ENCODE data around the gene EPB41L2. TPM values are rescaled to one million over a fixed set of nuclear protein-coding genes. Genes with fewer than 3 reads are reported as not detected.

EPB41L2 gene
- total and polyA plus RNA-seq, 2 experiments from 2014 or later = 76.2 to 91.7 TPM

DNA sequence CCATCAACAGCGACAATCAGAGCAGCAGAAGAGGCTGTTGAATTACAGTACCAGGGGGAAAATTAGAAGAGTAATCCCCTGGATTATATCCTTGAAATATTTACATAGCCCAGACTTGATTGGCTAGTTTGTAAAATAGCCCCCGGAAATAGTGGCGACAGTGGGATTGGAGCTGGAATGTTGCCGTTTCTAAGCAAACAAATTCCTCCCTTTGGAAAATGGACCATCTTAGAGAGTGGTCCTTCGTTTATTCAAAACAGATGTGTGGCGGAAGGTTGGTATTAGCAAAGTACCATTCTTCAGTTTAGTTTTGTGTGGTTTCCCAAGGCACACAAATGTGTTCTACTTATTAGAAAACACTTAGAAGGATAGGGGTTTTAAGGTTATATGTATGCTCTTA lies 4.5 kb upstream of the EPB41L2 start (continued):
- TF ChIP-seq ZNF462 (CRISPR knock-in tag; IDR thresholded peaks at IDR 0.05) (no peak), NANOG (IDR thresholded peaks at IDR 0.05; ENCODE audit: borderline replicate concordance) (no peak), ZNF114 (CRISPR knock-in tag; IDR thresholded peaks at IDR 0.05) (no peak), REST (IDR thresholded peaks at IDR 0.05; ENCODE audit: unreplicated experiment) (no peak), EZH2phosphoT487 (IDR thresholded peaks at IDR 0.05; ENCODE audit: unreplicated experiment) (no peak)
- TF ChIP-seq, protein P1, sequence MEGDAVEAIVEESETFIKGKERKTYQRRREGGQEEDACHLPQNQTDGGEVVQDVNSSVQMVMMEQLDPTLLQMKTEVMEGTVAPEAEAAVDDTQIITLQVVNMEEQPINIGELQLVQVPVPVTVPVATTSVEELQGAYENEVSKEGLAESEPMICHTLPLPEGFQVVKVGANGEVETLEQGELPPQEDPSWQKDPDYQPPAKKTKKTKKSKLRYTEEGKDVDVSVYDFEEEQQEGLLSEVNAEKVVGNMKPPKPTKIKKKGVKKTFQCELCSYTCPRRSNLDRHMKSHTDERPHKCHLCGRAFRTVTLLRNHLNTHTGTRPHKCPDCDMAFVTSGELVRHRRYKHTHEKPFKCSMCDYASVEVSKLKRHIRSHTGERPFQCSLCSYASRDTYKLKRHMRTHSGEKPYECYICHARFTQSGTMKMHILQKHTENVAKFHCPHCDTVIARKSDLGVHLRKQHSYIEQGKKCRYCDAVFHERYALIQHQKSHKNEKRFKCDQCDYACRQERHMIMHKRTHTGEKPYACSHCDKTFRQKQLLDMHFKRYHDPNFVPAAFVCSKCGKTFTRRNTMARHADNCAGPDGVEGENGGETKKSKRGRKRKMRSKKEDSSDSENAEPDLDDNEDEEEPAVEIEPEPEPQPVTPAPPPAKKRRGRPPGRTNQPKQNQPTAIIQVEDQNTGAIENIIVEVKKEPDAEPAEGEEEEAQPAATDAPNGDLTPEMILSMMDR (conservative IDR thresholded peaks at IDR 0.05; ENCODE audit: low read depth in 2 of 2) = no peak

Measured in GM23338 (cell line).